ENCODE results near the gene SLC25A48.

SLC25A48 gene

GRCh38 chr5:135867599-135867998, 33.1 kb downstream of the SLC25A48 start:
- TF ChIP-seq EZH2 (IDR thresholded peaks at IDR 0.05) (no peak), FOXP2 (optimal IDR thresholded peaks at IDR 0.05; ENCODE audit: control extremely low read depth, extremely low read length, insufficient read depth) (no peak), POLR2AphosphoS5 (IDR thresholded peaks at IDR 0.05; ENCODE audit: borderline replicate concordance, low read depth, low read length) (no peak)
- H3K9ac ChIP-seq (ENCODE audit: insufficient read length): no peak overlapping the region
- H3K4me3 ChIP-seq: no peak overlapping the region
- no peak for DNase-seq (ENCODE audit: low read depth, low spot score)
- H3K36me3 ChIP-seq (ENCODE audit: insufficient read depth, low read length): no peaks in the 10 kb centered on the region
- no peaks in the 10 kb centered on the region for H3K9me3 ChIP-seq (ENCODE audit: low read depth, low read length)
- no peak overlapping the region for H3K27ac ChIP-seq

GRCh38 chr5:135868681-135869080, 34.2 kb downstream of the SLC25A48 start:
- DNase-seq (ENCODE audit: low read depth, low spot score): no peak
- Histone ChIP-seq H3K36me3 (ENCODE audit: insufficient read depth, low read length) (no peaks in the 10 kb centered on the region), H3K4me3 (no peak overlapping the region), H3K9me3 (ENCODE audit: low read depth, low read length) (no peaks in the 10 kb centered on the region), H3K27ac (no peak overlapping the region), H3K9ac (ENCODE audit: insufficient read length) (no peak overlapping the region)
- TF ChIP-seq FOXP2 (optimal IDR thresholded peaks at IDR 0.05; ENCODE audit: control extremely low read depth, extremely low read length, insufficient read depth) (no peak), EZH2 (IDR thresholded peaks at IDR 0.05) (no peak), POLR2AphosphoS5 (IDR thresholded peaks at IDR 0.05; ENCODE audit: borderline replicate concordance, low read depth, low read length) (no peak)

GRCh38 chr5:135869276-135869675, 34.8 kb downstream of the SLC25A48 start:
- no peak overlapping the region for H3K9ac ChIP-seq (ENCODE audit: insufficient read length)
- no peaks in the 10 kb centered on the region for H3K36me3 ChIP-seq (ENCODE audit: insufficient read depth, low read length)
- DNase-seq (ENCODE audit: low read depth, low spot score): no peak
- no peaks in the 10 kb centered on the region for H3K9me3 ChIP-seq (ENCODE audit: low read depth, low read length)
- no peak overlapping the region for H3K4me3 ChIP-seq
- H3K27ac ChIP-seq: no peak overlapping the region
- no peak for TF ChIP-seq EZH2 (IDR thresholded peaks at IDR 0.05)
- TF ChIP-seq POLR2AphosphoS5 (IDR thresholded peaks at IDR 0.05; ENCODE audit: borderline replicate concordance, low read depth, low read length): no peak
- no peak for TF ChIP-seq FOXP2 (optimal IDR thresholded peaks at IDR 0.05; ENCODE audit: control extremely low read depth, extremely low read length, insufficient read depth)

DNA sequence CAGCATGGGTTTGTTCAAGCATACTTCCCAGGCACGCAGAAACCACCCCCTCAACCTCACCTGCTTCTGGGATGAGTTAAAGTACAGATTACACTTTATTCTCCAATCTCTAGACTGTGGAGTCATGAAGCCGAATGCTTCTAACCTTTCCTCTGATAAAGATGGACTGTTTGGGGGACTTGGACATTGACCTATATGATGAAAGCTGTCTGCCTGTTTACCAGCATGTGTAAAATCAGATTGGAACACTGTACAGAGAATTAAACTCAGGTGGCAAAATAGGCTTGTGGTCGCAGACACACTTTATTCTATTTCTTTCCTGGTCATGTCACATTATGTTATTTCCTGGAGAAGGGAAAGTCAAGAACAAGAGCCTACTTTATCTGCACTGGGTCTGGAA, 35.5 kb downstream of the SLC25A48 start:
- H3K9me3 ChIP-seq (ENCODE audit: low read depth, low read length): no peaks in the 10 kb centered on the region
- no peak overlapping the region for H3K4me3 ChIP-seq
- no peak overlapping the region for H3K27ac ChIP-seq

DNA sequence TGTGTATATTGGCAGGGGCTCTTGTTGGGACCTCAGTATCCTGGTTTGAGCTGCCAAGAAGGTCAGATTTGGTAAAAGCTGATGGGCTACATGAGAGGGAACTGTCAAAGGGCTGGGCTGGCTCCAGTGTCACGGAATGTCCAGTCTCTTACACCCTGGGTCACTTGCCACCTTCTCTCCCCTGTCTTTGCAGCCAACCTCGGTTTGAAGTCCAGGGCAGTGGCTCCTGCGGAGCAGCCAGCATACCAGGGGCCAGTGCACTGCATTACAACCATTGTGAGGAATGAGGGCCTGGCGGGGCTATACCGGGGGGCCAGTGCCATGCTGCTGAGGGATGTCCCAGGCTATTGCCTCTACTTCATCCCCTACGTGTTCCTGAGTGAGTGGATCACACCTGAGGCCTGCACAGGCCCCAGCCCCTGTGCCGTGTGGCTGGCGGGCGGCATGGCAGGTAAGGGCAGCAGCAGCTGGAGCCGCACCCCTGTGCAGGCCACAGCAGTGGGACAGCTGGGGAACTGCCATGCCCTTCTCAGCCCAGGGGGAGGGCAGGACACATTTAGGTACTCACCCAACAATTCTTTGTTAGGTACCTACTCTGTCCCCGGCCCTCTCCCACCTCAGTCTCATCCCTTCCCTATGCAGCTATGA, 36.9 kb downstream of the SLC25A48 start:
- Histone ChIP-seq H3K36me3 (ENCODE audit: insufficient read depth, low read length) (no peaks in the 10 kb centered on the region), H3K9me3 (ENCODE audit: low read depth, low read length) (no peaks in the 10 kb centered on the region), H3K27ac (no peak overlapping the region), H3K9ac (ENCODE audit: insufficient read length) (no peak overlapping the region), H3K4me3 (no peak overlapping the region)
- TF ChIP-seq FOXP2 (optimal IDR thresholded peaks at IDR 0.05; ENCODE audit: control extremely low read depth, extremely low read length, insufficient read depth) (no peak), EZH2 (IDR thresholded peaks at IDR 0.05) (no peak), POLR2AphosphoS5 (IDR thresholded peaks at IDR 0.05; ENCODE audit: borderline replicate concordance, low read depth, low read length) (no peak)
- DNase-seq (ENCODE audit: low read depth, low spot score): no peak

More for the DNA sequence above, 35.5 kb downstream of the SLC25A48 start:
- no peak overlapping the region for H3K9ac ChIP-seq (ENCODE audit: insufficient read length)
- TF ChIP-seq POLR2AphosphoS5 (IDR thresholded peaks at IDR 0.05; ENCODE audit: borderline replicate concordance, low read depth, low read length): no peak
- TF ChIP-seq FOXP2 (optimal IDR thresholded peaks at IDR 0.05; ENCODE audit: control extremely low read depth, extremely low read length, insufficient read depth): no peak
- TF ChIP-seq EZH2 (IDR thresholded peaks at IDR 0.05): no peak
- H3K36me3 ChIP-seq (ENCODE audit: insufficient read depth, low read length): no peaks in the 10 kb centered on the region
- no peak for DNase-seq (ENCODE audit: low read depth, low spot score)

GRCh38 chr5:135873831-135874230, 39.4 kb downstream of the SLC25A48 start:
- H3K9ac ChIP-seq (ENCODE audit: insufficient read length): no peak overlapping the region
- TF ChIP-seq FOXP2 (optimal IDR thresholded peaks at IDR 0.05; ENCODE audit: control extremely low read depth, extremely low read length, insufficient read depth): no peak
- TF ChIP-seq EZH2 (IDR thresholded peaks at IDR 0.05): no peak
- TF ChIP-seq POLR2AphosphoS5 (IDR thresholded peaks at IDR 0.05; ENCODE audit: borderline replicate concordance, low read depth, low read length): no peak
- no peak for DNase-seq (ENCODE audit: low read depth, low spot score)
- H3K9me3 ChIP-seq (ENCODE audit: low read depth, low read length): no peaks in the 10 kb centered on the region
- no peak overlapping the region for H3K27ac ChIP-seq
- H3K4me3 ChIP-seq: no peak overlapping the region
- no peaks in the 10 kb centered on the region for H3K36me3 ChIP-seq (ENCODE audit: insufficient read depth, low read length)

- Histone ChIP-seq H3K9ac (ENCODE audit: insufficient read length) (no peak overlapping the region), H3K4me3 (no peak overlapping the region), H3K9me3 (ENCODE audit: low read depth, low read length) (no peaks in the 10 kb centered on the region), H3K36me3 (ENCODE audit: insufficient read depth, low read length) (no peaks in the 10 kb centered on the region), H3K27ac (no peak overlapping the region)
- TF ChIP-seq EZH2 (IDR thresholded peaks at IDR 0.05): no peak
- no peak for TF ChIP-seq FOXP2 (optimal IDR thresholded peaks at IDR 0.05; ENCODE audit: control extremely low read depth, extremely low read length, insufficient read depth)
- TF ChIP-seq POLR2AphosphoS5 (IDR thresholded peaks at IDR 0.05; ENCODE audit: borderline replicate concordance, low read depth, low read length): no peak
- no peak for DNase-seq (ENCODE audit: low read depth, low spot score)
These were observed 40.0 kb downstream of the SLC25A48 start for GRCh38 chr5:135874461-135874860.

DNA sequence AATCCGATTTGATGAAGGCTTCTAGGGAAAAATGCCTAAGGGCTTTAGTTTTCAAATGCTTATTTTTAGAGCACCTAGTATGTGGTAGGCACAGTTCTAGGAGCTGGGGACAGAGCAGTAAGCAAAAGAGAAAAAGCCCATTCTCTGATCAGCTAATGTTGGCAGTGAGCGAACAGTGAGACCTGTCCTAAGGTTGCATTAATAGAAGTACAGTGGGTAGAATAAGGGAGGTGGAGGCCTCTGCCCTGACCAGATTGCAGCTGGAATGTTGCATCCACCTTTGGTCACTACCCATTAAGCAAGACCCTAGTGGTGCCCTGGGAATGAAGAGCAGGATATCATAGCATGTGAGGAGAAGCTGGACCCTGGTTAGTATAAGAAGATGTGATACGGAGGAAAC, 41.1 kb downstream of the SLC25A48 start:
- H3K4me3 ChIP-seq: no peak overlapping the region
- H3K36me3 ChIP-seq (ENCODE audit: insufficient read depth, low read length): no peaks in the 10 kb centered on the region
- DNase-seq (ENCODE audit: low read depth, low spot score): no peak
- no peak overlapping the region for H3K9ac ChIP-seq (ENCODE audit: insufficient read length)
- H3K9me3 ChIP-seq (ENCODE audit: low read depth, low read length): no peaks in the 10 kb centered on the region
- no peak overlapping the region for H3K27ac ChIP-seq
- TF ChIP-seq EZH2 (IDR thresholded peaks at IDR 0.05): no peak
- no peak for TF ChIP-seq FOXP2 (optimal IDR thresholded peaks at IDR 0.05; ENCODE audit: control extremely low read depth, extremely low read length, insufficient read depth)
- no peak for TF ChIP-seq POLR2AphosphoS5 (IDR thresholded peaks at IDR 0.05; ENCODE audit: borderline replicate concordance, low read depth, low read length)

DNA sequence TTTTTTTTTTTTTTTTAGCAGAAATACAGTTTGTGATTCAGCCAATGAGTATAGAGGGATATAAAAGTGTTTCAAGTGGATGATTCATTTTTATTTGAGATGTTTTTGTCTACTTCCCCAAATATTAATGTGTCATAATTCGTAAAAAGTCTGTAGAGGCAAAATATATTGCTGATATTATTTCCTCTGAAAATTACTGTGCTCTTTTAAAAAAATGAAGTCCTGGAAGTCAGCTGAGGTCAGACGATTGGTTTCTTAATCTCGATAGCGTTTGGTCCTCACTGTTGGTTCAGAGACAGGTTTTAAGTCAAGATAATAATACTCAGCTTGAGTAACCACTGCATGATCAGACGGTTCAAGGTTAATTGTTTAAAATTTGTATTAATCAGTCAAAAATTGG, 41.7 kb downstream of the SLC25A48 start:
- Histone ChIP-seq H3K27ac (no peak overlapping the region), H3K9ac (ENCODE audit: insufficient read length) (no peak overlapping the region), H3K4me3 (no peak overlapping the region), H3K9me3 (ENCODE audit: low read depth, low read length) (no peaks in the 10 kb centered on the region), H3K36me3 (ENCODE audit: insufficient read depth, low read length) (no peaks in the 10 kb centered on the region)
- no peak for DNase-seq (ENCODE audit: low read depth, low spot score)
- TF ChIP-seq POLR2AphosphoS5 (IDR thresholded peaks at IDR 0.05; ENCODE audit: borderline replicate concordance, low read depth, low read length): no peak
- no peak for TF ChIP-seq EZH2 (IDR thresholded peaks at IDR 0.05)
- TF ChIP-seq FOXP2 (optimal IDR thresholded peaks at IDR 0.05; ENCODE audit: control extremely low read depth, extremely low read length, insufficient read depth): no peak
